Ascending aorta (tissue), 2 donors: ENCODE measurements around the gene MTFP1. TPM values are rescaled to one million over a fixed set of nuclear protein-coding genes. Genes with fewer than 3 reads are reported as not detected.
A peak's percentile ranks its signal among the peaks of the same experiment; 100 is the strongest.
"Not testable (repeated sequence)": the region's sequence is repeated elsewhere in the genome, so short reads cannot be mapped to it uniquely, and the experiment has no call there.

Experiments
- DNase-seq, 2 donors: peaks; one replicate each; pipeline ENCODE4 v3.0.0-alpha.2; 2019; ENCODE audit warnings: low spot score in 2 of 2
- H3K27ac ChIP-seq, 2 donors: fragments of 200-600 bp; sonication (generic); one replicate each; pipeline ENCODE4 v1.5.1; 2016 to 2017; ENCODE audit warnings: mild to moderate bottlenecking in 1 of 2
- H3K27me3 ChIP-seq: fragments of 200-600 bp; sonication (generic); one replicate; pipeline ENCODE4 v1.5.1; 2017
- H3K36me3 ChIP-seq, 2 donors: fragments of 200-600 bp; sonication (generic); one replicate each; pipeline ENCODE4 v1.5.1; 2016
- H3K4me1 ChIP-seq, 2 donors: fragments of 200-600 bp; sonication (generic); one replicate each; pipeline ENCODE4 v1.5.1; 2016 to 2017; ENCODE audit warnings: mild to moderate bottlenecking in 1 of 2
- H3K4me3 ChIP-seq, 2 donors: fragments of 200-600 bp; sonication (generic); one replicate each; pipeline ENCODE4 v1.5.1; 2016 to 2017; ENCODE audit warnings: mild to moderate bottlenecking in 1 of 2
- H3K9me3 ChIP-seq, 2 donors: fragments of 200-600 bp; sonication (generic); one replicate each; pipeline ENCODE4 v1.5.1; 2016
- CTCF ChIP-seq, 3 experiments: fragments of 200-600 bp in 2 of 3; fragments of 450-650 bp in 1 of 3; sonication (generic) in 2 of 3; IDR thresholded peaks; one replicate each; pipeline ENCODE4 v1.5.1; 2016 to 2019; ENCODE audit warnings: antibody characterized with exemption in 3 of 3, mild to moderate bottlenecking in 1 of 3, moderate library complexity in 1 of 3
- intact Hi-C: fragments of 100-400 bp; cut with DNase I; formaldehyde crosslinking; loops from one replicate; pipeline ENCODE4 v1.15.1; 2023
- total RNA-seq: library from RNA; depleted of rRNA; stranded (reverse); fragments of >200 nt; gene quantifications from one replicate; pipeline ENCODE4 v1.1.0, GENCODE V29; 2016

The MTFP1 gene
- total RNA-seq, 1 donor from 2014 or later: 4.5 TPM

GRCh38 chr22:30439836-30440235, 14.3 kb downstream of the MTFP1 start:
- H3K4me1 ChIP-seq: no peaks in the 10 kb centered on the region
- intact Hi-C loops: no loop called here
- H3K36me3 ChIP-seq: no peaks in the 10 kb centered on the region
- TF ChIP-seq CTCF (IDR thresholded peaks at IDR 0.05): no peak
- H3K27me3 ChIP-seq: no peaks in the 10 kb centered on the region
- DNase-seq: no peak
- no peak overlapping the region for H3K27ac ChIP-seq
- H3K9me3 ChIP-seq: no peaks in the 10 kb centered on the region
- no peak overlapping the region for H3K4me3 ChIP-seq

GRCh38 chr22:30441088-30441487, 15.5 kb downstream of the MTFP1 start:
- Histone ChIP-seq H3K4me3 (no peak overlapping the region), H3K27ac (no peak overlapping the region), H3K9me3 (no peaks in the 10 kb centered on the region), H3K4me1 (no peaks in the 10 kb centered on the region), H3K36me3 (no peaks in the 10 kb centered on the region), H3K27me3 (no peaks in the 10 kb centered on the region)
- intact Hi-C loops: no loop called here
- no peak for DNase-seq
- TF ChIP-seq CTCF (IDR thresholded peaks at IDR 0.05): no peak

- no peak overlapping the region for H3K4me3 ChIP-seq
- intact Hi-C loops: no loop called here
- no peaks in the 10 kb centered on the region for H3K4me1 ChIP-seq
- no peak for DNase-seq
- peak; percentile 34 to 59 (median 46) for TF ChIP-seq CTCF (IDR thresholded peaks at IDR 0.05)
- H3K36me3 ChIP-seq: no peaks in the 10 kb centered on the region
- H3K27me3 ChIP-seq: no peaks in the 10 kb centered on the region
- no peak overlapping the region for H3K27ac ChIP-seq
- no peaks in the 10 kb centered on the region for H3K9me3 ChIP-seq
Measured at GRCh38 chr22:30444632-30445437, 19.3 kb downstream of the MTFP1 start.

GRCh38 chr22:30445438-30446145, 20.0 kb downstream of the MTFP1 start:
- H3K4me1 ChIP-seq: no peaks in the 10 kb centered on the region
- no peaks in the 10 kb centered on the region for H3K27me3 ChIP-seq
- intact Hi-C loops: no loop called here
- no peak for DNase-seq
- no peak overlapping the region for H3K27ac ChIP-seq
- H3K36me3 ChIP-seq: no peaks in the 10 kb centered on the region
- H3K9me3 ChIP-seq: no peaks in the 10 kb centered on the region
- no peak overlapping the region for H3K4me3 ChIP-seq
- no peak for TF ChIP-seq CTCF (IDR thresholded peaks at IDR 0.05)

- Histone ChIP-seq H3K4me3 (no peak overlapping the region), H3K4me1 (no peaks in the 10 kb centered on the region), H3K36me3 (no peaks in the 10 kb centered on the region), H3K27me3 (no peaks in the 10 kb centered on the region), H3K27ac (no peak overlapping the region), H3K9me3 (no peaks in the 10 kb centered on the region)
- TF ChIP-seq CTCF (IDR thresholded peaks at IDR 0.05): no peak
- intact Hi-C loops: no loop called here
- DNase-seq: no peak
Measured at GRCh38 chr22:30447656-30448055, 22.1 kb downstream of the MTFP1 start.

- DNase-seq, H3K4me3 ChIP-seq, H3K27me3 ChIP-seq, H3K4me1 ChIP-seq, H3K9me3 ChIP-seq, H3K36me3 ChIP-seq, H3K27ac ChIP-seq, intact Hi-C loops: not testable (repeated sequence)
Measured at GRCh38 chr22:30451488-30451887, 25.9 kb downstream of the MTFP1 start.
